Activated naive CD4-positive, alpha-beta T cell treated with anti-CD3 and anti-CD28 coated beads, Interleukin-2, amount 50 U/mL, for 72 hours (primary cell): Measurements from ENCODE around the gene OSBPL3. TPM values are rescaled to one million over a fixed set of nuclear protein-coding genes. Genes with fewer than 3 reads are reported as not detected.
"Not testable (repeated sequence)": the region's sequence is repeated elsewhere in the genome, so short reads cannot be mapped to it uniquely, and the experiment has no call there.

Experiments
- ATAC-seq, 2 donors: fragments of 150-1000 bp; cut with Tn5 transposase; 2 replicates each; pipeline ENCODE4 v1.10.0; 2021; ENCODE audit warnings: mild to moderate bottlenecking in 2 of 2, moderate library complexity in 2 of 2
- DNase-seq, 2 donors: peaks; one replicate each; pipeline ENCODE4 v3.0.0; 2021 to 2022; ENCODE audit warnings: low spot score in 2 of 2
- H3K27ac Mint-ChIP-seq, 2 donors: one replicate each; pipeline ENCODE4 v1.8.0; 2022; ENCODE audit warnings: mild to moderate bottlenecking in 2 of 2, mixed read lengths in 2 of 2
- H3K36me3 Mint-ChIP-seq, 2 donors: one replicate each; pipeline ENCODE4 v1.8.0; 2022; ENCODE audit warnings: mixed read lengths in 2 of 2
- H3K9me3 Mint-ChIP-seq, 2 donors: one replicate each; pipeline ENCODE4 v1.8.0; 2022; ENCODE audit warnings: mixed read lengths in 2 of 2
- total RNA-seq, 2 donors: library from RNA; stranded (reverse); gene quantifications; one replicate each; pipeline ENCODE4 v1.2.3, GENCODE V29; 2022

The OSBPL3 gene
- total RNA-seq, 2 donors from 2014 or later: 42.2 to 52.0 TPM

DNA sequence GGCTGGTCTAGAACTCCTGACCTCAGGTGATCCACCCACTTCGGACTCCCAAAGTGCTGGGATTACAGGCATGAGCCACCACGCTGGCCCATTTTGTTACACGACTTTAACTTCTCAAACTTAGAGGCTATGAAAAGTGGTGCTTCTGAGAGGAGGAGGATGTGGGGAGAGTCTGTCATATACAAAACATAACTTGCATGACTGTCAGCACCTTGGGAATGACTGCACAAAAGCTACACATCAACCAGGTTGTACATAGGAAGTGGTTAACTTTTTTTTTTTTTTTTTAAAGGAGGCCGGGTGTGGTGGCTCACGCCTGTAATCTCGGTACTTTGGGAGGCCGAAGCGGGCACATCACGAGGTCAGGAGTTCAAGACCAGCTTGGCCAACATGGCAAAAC is 179.3 kb downstream of the OSBPL3 start:
- ATAC-seq (peak; percentile 85 to 90), DNase-seq (no peak)
- peaks cover 23 to 45% of the 10 kb centered on the region in 2 donors for H3K36me3 Mint-ChIP-seq

DNA sequence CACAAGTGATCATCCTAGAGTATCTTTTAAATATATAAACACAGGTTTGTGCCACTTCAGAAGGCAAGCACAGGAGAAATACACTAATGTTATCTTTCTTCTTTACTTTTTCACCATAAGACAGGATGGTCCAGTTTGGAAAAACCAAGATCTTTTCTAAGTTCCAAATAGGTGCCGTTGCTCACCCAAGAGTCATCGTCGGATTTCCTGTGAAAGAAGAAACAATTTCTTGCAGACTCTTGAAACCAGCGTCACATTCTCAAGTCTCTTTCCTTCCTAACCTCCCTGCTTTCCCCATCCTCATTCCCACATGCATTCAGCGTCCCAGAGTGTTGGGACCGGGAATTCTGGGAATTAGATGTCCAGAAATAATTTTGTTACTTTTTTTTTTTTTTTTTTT is 179.9 kb downstream of the OSBPL3 start:
- H3K36me3 Mint-ChIP-seq: peaks cover 23 to 45% of the 10 kb centered on the region in 2 donors

More for the DNA sequence above, 179.3 kb downstream of the OSBPL3 start:
- Mint-ChIP-seq H3K27ac (no peak overlapping the region), H3K9me3 (no peaks in the 10 kb centered on the region)

DNA sequence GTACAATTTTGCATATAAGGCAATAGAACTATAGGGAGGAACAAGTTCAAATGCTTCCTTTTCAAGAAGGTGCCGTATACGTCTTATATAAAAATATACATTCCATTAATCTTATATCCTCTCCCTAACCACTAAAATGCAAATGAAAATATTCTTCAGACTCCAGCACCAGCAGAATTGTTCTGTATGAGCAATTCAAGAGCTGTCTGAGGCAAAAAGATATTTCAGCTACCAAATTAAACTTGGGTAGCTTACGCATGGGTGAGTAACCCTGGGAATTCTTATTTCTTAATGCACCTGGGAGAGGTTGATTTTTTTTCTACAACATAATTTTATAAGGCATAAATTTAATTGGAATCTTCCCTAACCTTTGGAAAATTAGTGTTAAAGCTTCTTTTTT is 180.5 kb downstream of the OSBPL3 start:
- H3K27ac Mint-ChIP-seq: no peak overlapping the region
- ATAC-seq (no peak), DNase-seq (no peak)
- peaks cover 26 to 45% of the 10 kb centered on the region in 2 donors for H3K36me3 Mint-ChIP-seq
- H3K9me3 Mint-ChIP-seq: no peaks in the 10 kb centered on the region

More for the DNA sequence above, 179.9 kb downstream of the OSBPL3 start:
- no peaks in the 10 kb centered on the region for H3K9me3 Mint-ChIP-seq
- ATAC-seq: no peak
- H3K27ac Mint-ChIP-seq: no peak overlapping the region
- DNase-seq: no peak

DNA sequence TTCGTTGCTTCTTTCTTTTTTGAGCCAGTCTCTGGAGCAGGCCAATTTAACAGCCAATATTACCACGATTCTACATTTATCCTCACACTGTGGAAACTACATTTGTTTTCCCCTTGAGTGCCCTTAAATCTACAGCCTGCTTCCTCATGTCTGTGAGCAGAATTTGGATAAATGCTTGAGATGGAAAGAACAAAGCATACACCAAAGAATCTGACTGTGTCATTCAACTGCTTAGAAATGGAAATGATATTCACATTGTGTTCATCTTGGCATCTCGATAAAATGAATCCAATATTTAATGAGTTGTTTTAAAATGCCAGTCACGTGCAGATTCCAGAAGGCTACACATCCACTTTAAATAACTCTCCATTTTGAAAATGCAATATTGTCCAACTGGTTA is 181.7 kb downstream of the OSBPL3 start:
- DNase-seq (no peak), ATAC-seq (no peak)
- H3K9me3 Mint-ChIP-seq: no peaks in the 10 kb centered on the region
- no peak overlapping the region for H3K27ac Mint-ChIP-seq
- peaks cover 18 to 35% of the 10 kb centered on the region in 2 donors for H3K36me3 Mint-ChIP-seq

DNA sequence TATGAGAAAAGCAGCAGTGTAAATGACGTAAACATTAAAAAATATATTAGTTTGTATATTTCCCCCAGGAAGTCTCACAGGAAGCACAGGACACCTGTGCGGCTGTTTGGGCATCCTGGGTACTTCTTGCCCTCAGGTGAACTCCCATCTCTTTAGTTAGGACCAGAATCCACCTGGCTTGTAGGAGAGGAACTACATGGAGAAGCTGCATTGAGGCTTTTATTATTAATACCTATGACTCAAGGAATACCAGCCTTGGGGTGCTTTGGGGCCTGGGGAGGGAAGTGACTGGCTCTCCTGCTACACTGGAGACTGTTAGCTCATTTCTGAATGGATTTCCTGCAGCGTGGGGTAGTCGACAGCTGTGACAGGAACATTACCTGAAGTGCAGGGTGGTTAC is 182.7 kb downstream of the OSBPL3 start:
- Mint-ChIP-seq H3K27ac (peak overlapping the region in 1 of 2 donors; percentile 13), H3K9me3 (no peaks in the 10 kb centered on the region), H3K36me3 (peaks cover 15 to 25% of the 10 kb centered on the region in 2 donors)
- ATAC-seq (no peak), DNase-seq (no peak)

DNA sequence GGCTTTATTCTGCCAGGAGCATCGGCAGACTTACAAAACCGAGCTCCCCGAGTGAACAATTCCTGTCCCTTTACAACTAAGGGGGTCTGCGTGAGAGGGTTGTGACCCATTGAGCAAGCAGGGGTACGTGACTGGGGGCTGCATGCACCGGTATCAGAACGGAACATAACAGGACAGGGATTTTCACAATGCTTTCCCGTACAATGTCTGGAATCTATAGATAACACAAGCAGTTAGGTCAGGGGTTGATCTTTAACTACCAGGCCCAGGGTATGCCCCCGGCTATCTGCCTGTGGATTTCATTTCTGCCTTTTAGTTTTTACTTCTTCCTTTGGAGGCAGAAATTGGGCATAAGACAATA is 184.6 kb downstream of the OSBPL3 start:
- Mint-ChIP-seq H3K9me3 (no peaks in the 10 kb centered on the region), H3K27ac (no peak overlapping the region), H3K36me3 (peaks cover 4 to 7% of the 10 kb centered on the region in 2 donors)
- DNase-seq (no peak), ATAC-seq (no peak)

DNA sequence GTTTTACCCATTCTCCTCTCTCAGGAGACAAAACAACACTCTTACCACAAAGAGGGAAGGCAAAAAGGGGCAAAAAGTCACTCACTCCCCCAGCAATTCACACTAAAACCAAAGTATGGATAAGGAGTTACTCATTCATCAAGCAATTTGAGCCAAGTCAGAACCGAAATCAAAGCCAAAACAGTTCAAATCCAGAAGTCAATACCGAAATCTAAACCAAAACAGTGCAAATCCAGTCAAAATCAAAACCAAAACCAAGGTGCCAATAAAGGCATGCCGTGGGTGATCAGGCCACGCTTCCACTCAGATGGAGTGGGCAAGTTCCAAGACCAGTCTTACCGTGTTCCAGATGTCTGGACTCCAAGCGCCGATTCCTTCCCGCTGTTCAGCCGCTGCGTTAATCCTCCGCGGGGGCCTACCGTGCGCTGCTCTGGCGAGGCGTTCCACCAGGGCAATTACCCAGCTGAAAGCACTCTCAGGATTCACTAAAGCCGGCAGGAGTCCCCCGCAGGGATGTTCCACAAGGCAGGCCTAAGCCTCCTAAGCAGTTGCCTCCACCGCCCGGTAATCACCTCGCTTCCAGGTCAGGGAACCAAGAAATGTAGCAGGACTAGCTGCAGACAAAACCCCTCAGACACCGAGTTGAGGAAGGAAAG is 185.1 kb downstream of the OSBPL3 start:
- not testable (repeated sequence) for H3K36me3 Mint-ChIP-seq, H3K9me3 Mint-ChIP-seq, DNase-seq
- peak overlapping the region in 1 of 2 donors; percentile 23 for H3K27ac Mint-ChIP-seq
- ATAC-seq: peak in 1 of 2 donors; percentile 28

DNA sequence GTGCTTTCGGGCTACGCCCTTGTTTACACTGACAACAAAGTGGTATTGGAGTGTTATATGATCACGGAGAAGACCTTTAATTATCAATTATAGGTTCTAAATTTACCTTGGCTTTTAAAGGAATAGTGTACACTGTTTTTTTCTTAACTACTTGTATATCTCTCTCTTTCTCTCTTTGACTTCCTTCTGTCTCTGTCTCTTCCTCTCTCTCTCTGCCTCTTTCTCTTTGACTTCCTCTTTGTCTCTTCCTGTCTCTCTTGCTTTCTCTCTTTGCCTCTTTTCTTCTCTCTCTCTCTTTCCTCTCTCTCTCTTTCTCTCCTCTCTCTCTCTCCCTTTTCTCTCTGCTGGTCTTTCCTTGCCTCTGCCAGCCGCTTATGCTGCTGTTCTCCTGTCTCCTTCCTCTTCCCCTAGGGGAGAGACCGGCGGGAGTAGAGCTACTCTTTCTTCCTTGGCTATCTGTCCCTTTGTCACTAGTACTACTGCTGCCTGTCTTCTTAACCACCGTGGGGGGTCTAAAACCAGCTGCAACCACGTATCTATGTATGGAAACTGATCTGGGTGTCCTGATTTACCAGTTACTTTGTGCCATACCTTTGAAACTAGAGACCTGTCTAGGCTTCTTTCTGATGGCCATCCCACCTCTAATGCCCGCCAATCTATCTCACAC is 185.9 kb downstream of the OSBPL3 start:
- peak overlapping the region in 1 of 2 donors; percentile 23 for H3K27ac Mint-ChIP-seq
- ATAC-seq (no peak), DNase-seq (no peak)
- peaks cover 0 to 5% of the 10 kb centered on the region in 2 donors for H3K9me3 Mint-ChIP-seq
- H3K36me3 Mint-ChIP-seq: peaks cover 4 to 5% of the 10 kb centered on the region in 2 donors

DNA sequence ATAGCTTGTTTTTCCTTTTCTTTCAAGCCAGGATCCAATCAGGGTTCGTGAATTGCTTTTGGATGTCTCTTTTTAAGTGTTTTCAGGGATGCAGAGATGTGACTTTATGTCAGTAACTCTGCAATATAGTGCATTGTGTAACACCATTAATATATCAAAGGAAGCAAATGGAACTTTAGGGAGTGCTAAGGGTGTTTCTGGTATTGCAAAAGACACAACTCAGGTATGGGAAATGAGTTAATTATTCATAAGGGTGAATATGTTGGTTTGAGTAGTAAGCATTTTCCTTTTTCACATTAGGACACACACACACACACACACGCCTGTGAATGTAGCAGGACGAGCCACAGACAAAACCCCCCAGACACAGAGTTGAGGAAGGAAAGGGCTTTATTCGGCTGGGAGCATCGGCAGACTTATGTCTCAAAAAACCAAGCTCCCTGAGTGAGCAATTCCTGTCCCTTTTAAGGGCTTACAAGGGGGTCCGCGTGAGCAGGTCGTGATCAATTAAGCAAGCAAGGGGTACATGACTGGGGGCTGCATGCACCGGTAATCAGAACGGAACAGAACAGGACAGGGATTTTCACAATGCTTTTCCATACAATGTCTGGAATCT is 190.9 kb downstream of the OSBPL3 start:
- no peak overlapping the region for H3K27ac Mint-ChIP-seq

DNA sequence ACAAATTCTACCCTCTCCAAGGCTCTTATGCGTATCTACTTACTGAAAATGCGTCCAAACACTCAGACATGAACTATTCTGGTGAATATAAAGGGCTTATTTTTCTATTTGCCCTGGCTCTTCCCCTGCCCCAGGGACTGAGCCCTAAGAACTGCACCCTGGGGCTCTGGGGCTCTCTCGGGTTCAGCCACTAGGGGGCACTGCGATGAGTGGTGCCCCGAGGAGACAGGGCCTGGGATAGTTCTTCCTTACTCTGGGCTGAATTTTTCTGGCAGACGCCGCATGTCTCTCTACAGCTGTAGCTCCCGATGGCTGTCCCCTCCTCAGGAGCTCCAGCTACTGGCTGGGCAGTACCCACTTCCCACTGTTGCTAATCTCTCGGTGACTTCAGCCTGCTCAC is 191.9 kb downstream of the OSBPL3 start:
- ATAC-seq (no peak), DNase-seq (no peak)
- Mint-ChIP-seq H3K27ac (no peak overlapping the region), H3K9me3 (peaks cover 7 to 18% of the 10 kb centered on the region in 2 donors), H3K36me3 (peaks cover 0 to 13% of the 10 kb centered on the region in 2 donors)

More for the DNA sequence above, 190.9 kb downstream of the OSBPL3 start:
- no peak for ATAC-seq
- peaks cover 0 to 12% of the 10 kb centered on the region in 2 donors for H3K9me3 Mint-ChIP-seq
- peaks cover 0 to 5% of the 10 kb centered on the region in 2 donors for H3K36me3 Mint-ChIP-seq
- DNase-seq: no peak

DNA sequence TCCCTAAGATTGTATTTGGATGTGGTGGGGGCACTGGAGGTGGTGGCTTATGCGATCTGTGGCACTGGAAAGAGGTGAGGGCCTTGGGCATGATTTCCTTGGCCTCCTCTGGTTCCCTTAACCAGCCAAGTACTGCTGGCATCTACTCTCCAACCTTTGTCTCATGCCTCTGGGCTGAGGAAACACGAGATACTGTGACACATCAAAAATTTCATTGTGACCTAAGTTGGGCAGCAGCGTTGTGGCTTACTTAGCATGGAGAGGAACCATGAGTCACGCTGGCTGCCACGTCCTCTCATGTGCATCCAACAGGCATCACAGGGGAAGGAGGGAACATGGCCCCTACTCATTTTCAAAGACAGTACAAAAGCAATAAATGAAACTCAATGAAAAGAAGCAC is 193.0 kb downstream of the OSBPL3 start:
- no peak overlapping the region for H3K27ac Mint-ChIP-seq
- peaks cover 0 to 13% of the 10 kb centered on the region in 2 donors for H3K36me3 Mint-ChIP-seq
- DNase-seq (no peak), ATAC-seq (peak; percentile 75 to 86)
- H3K9me3 Mint-ChIP-seq: peaks cover 7 to 18% of the 10 kb centered on the region in 2 donors

DNA sequence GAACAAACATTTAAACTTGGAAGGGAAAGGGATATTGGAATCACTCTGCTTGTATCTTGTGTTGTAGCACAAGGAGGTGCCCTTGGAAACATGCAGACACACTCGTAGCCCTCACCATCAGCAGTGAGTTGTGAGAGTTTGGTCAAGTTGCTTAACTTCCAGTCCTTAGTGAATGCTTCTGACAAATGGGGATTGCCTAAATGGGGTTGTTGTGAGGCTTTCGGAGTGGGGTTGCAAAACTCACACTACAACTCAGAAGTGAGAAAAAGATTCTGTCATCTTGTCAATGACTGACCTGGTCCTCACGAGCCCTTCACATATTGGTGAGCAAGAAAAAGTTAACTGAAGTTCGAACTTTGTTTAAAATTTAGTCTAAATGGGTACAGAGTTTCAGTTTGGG is 193.7 kb downstream of the OSBPL3 start:
- Mint-ChIP-seq H3K36me3 (peaks cover 0 to 13% of the 10 kb centered on the region in 2 donors), H3K27ac (no peak overlapping the region), H3K9me3 (peaks cover 7 to 18% of the 10 kb centered on the region in 2 donors)
- ATAC-seq (no peak), DNase-seq (no peak)

DNA sequence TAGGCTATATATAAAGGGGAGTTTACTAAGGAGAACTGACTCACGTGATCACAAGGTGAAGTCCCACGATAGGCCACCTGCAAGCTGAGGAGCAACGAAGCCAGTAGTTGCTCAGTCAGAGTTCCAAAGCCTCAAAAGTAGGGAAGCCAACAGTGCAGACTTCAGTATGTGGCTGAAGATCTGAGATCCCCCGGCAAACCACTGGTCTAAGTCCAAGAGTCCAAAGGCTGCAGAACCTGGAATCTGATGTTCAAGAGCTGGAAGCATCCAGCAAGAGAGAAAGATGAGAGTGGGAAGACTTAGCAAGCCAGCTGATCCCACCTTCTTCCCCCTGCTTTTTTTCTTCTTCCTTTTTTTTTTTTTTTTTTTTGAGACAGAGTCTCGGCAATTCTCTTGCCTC is 195.7 kb downstream of the OSBPL3 start:
- DNase-seq: no peak
- H3K9me3 Mint-ChIP-seq: peaks cover 7 to 14% of the 10 kb centered on the region in 2 donors
- peaks cover 0 to 13% of the 10 kb centered on the region in 2 donors for H3K36me3 Mint-ChIP-seq
- no peak for ATAC-seq
- H3K27ac Mint-ChIP-seq: no peak overlapping the region

DNA sequence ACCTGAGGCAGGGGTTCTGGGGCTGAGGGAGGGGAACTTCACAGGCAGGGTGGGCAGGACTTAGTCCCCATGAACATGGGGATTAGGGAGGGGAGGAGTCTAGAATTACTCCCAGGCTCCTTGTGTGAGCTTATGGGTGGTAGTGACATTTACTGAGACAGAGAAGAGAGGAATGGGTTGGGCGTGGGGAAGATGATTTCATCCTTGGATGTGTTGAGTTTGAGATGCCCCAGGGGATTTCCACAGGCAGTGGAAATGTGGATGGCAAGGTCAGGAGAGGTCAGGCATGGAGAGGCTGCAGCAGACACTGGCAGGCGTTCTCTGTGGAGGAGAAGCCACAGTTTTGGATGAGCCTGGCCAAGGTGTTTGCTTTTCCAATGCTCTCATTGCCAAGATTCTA is 196.3 kb downstream of the OSBPL3 start:
- H3K9me3 Mint-ChIP-seq: peaks cover 7 to 10% of the 10 kb centered on the region in 2 donors
- ATAC-seq: no peak
- peak overlapping the region in 1 of 2 donors; percentile 48 for H3K27ac Mint-ChIP-seq
- peaks cover 0 to 13% of the 10 kb centered on the region in 2 donors for H3K36me3 Mint-ChIP-seq
- DNase-seq: no peak

DNA sequence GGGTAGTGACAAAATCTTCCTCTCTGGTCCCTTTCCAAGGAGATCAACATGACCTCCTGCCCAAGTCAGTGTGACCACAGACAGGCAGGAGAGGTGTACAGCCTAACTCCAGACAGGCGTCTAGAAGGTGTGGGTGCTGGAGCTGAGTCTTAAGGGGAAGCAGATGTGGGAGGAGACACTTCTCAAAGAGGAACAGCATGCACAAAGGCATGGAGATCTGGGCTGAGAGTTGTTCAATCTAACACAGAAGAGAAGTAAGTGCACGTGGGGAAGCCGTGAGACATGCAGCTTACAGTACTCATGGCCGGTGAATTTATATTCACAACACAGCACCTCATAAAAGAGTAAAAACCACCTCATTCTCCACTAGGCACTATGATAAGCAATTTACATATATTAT is 198.9 kb downstream of the OSBPL3 start:
- ATAC-seq (no peak), DNase-seq (no peak)
- no peak overlapping the region for H3K27ac Mint-ChIP-seq
- H3K9me3 Mint-ChIP-seq: peaks cover 7 to 10% of the 10 kb centered on the region in 2 donors
- H3K36me3 Mint-ChIP-seq: peaks cover 0 to 8% of the 10 kb centered on the region in 2 donors

DNA sequence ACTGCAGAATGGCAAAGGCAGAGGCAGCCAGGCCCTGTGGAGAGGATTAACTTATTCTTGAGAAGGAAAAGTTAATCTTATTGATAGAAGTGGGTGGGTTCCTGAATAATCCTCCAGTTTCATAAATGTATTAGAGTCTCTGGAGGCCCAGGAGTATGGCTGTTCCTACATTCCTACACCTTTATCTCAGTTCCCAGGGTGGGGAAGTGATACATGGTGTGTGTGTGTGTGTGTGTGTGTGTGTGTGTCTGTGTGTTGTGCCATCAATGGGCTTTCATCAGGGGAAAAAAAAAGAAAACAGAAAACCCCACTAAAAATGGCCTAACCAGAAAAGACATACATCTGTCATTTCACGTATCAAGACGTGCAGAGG is 200.7 kb downstream of the OSBPL3 start:
- no peak for DNase-seq
- ATAC-seq: no peak
- Mint-ChIP-seq H3K27ac (no peak overlapping the region), H3K36me3 (peaks cover 0 to 8% of the 10 kb centered on the region in 2 donors), H3K9me3 (peaks cover 6 to 7% of the 10 kb centered on the region in 2 donors)

DNA sequence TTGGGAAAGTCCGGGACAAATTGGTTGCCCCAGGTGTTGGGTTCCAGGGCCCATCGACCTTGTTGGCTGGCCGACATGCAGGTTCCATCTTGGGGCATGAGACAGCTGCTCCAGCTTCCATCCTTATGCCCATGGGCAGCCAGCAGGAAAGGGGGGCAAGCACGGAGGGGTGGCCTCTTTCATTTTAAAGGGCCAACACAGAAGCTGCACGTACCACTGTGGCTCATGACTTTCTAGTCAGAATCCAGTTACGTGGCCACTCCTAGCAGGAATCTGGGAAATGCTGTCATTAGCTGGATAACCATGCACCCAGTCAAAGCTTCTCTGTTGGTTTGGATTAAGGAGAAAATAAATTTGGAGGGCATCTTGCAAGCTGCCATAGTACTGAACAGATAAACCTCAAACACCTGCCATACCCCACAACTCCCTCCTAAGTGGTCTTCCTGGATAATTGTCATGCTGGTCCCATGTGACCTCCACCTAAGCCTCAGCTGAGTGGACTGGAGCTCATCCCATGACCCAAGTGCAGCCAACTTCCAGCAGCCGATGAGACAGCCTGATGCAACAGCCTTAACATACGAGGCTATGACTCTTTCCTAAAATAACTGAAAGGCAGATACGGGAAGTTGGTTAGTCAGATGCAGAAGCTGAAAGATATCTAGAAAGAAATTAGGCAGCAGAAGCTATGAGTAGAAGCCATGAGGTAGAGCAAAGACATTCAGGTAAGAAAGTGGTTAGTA is 201.3 kb downstream of the OSBPL3 start:
- Mint-ChIP-seq H3K27ac (no peak overlapping the region), H3K9me3 (peaks cover 3 to 5% of the 10 kb centered on the region in 2 donors), H3K36me3 (peaks cover 0 to 5% of the 10 kb centered on the region in 2 donors)
- DNase-seq (no peak), ATAC-seq (peak; percentile 45 to 84)
